H1 (cell line): ENCODE data around the gene SAPCD1. TPM values are rescaled to one million over a fixed set of nuclear protein-coding genes. Genes with fewer than 3 reads are reported as not detected.

Experiments used
- CTCF ChIA-PET: fragments of 300-600 bp; sonication (Branson Sonifier 250); formaldehyde crosslinking; loops from one replicate; lab custom pipeline; 2021; ENCODE audit not compliant: partially characterized antibody; lab: Charles Lee
- POLR2A ChIA-PET: fragments of 300-600 bp; sonication (Branson Sonifier 250); formaldehyde crosslinking; loops from one replicate; lab custom pipeline; 2021; ENCODE audit warnings: inconsistent platforms; ENCODE audit not compliant: partially characterized antibody; lab: Charles Lee
- DNase-seq, 2 experiments: peaks; one replicate each; pipeline versions ENCODE4 v3.0.0 to v3.0.0-alpha.2; 2010 to 2022; ENCODE audit warnings: low spot score in 2 of 2, low read depth in 1 of 2, mixed read lengths in 1 of 2
- FAIRE-seq: peaks from 2 replicates; lab custom pipeline; 2011; peaks lifted over from hg19 to GRCh38; lab: Jason Lieb, UNC
- H2AFZ ChIP-seq: 2 replicates; pipeline ENCODE4 v1.8.1; 2012; ENCODE audit warnings: low read length, inconsistent platforms
- H2AK5ac ChIP-seq: 2 replicates; pipeline ENCODE4 v1.6.1; 2013; ENCODE audit warnings: low read depth, low read length
- H2BK120ac ChIP-seq: replicated peaks from 2 replicates; pipeline ENCODE3; 2013; ENCODE audit warnings: low read depth, low read length, inconsistent platforms
- H2BK12ac ChIP-seq: 2 replicates; pipeline ENCODE4 v1.6.1; 2013; ENCODE audit warnings: low read depth, low read length
- H2BK15ac ChIP-seq: 2 replicates; pipeline ENCODE4 v1.6.1; 2013; ENCODE audit warnings: low read length
- H2BK20ac ChIP-seq: 2 replicates; pipeline ENCODE4 v1.6.1; 2013; ENCODE audit warnings: low read length
- H2BK5ac ChIP-seq: 2 replicates; pipeline ENCODE4 v1.6.1; 2013; ENCODE audit warnings: low read depth, low read length
- H3K14ac ChIP-seq: 2 replicates; pipeline ENCODE4 v1.6.1; 2013; ENCODE audit warnings: inconsistent platforms; ENCODE audit not compliant: insufficient read length
- H3K18ac ChIP-seq: 2 replicates; pipeline ENCODE4 v1.6.1; 2013; ENCODE audit warnings: low read length; ENCODE audit errors: extremely low read depth
- H3K23ac ChIP-seq: 2 replicates; pipeline ENCODE4 v1.6.1; 2013; ENCODE audit warnings: inconsistent platforms; ENCODE audit not compliant: insufficient read length
- H3K23me2 ChIP-seq: 2 replicates; pipeline ENCODE4 v1.6.1; 2013; ENCODE audit warnings: low read depth, low read length
- H3K27ac ChIP-seq: 2 replicates; pipeline ENCODE4 v1.6.1; 2011; ENCODE audit warnings: low read depth, low read length, inconsistent platforms
- H3K27me3 ChIP-seq, 4 experiments: replicated peaks in 1 of 4; 1 replicate in 1 of 4; 2 replicates in 3 of 4; pipeline versions ENCODE4 v1.6.1 to v1.8.1; 2011 to 2013; ENCODE audit warnings: low read length in 3 of 4, mild to moderate bottlenecking in 3 of 4, inconsistent platforms in 2 of 4, mixed read lengths in 2 of 4, moderate library complexity in 1 of 4; ENCODE audit not compliant: control insufficient read depth in 3 of 4, insufficient read depth in 3 of 4; ENCODE audit errors: extremely low read depth in 1 of 4
- H3K36me3 ChIP-seq, 4 experiments: 2 replicates each; pipeline versions ENCODE4 v1.6.1 to v1.8.1; 2011 to 2013; ENCODE audit warnings: mild to moderate bottlenecking in 4 of 4, low read length in 3 of 4, moderate library complexity in 2 of 4, control low read depth in 1 of 4, inconsistent platforms in 1 of 4; ENCODE audit not compliant: insufficient read depth in 4 of 4, control insufficient read depth in 2 of 4
- H3K4ac ChIP-seq: replicated peaks from 2 replicates; pipeline ENCODE3; 2013; ENCODE audit warnings: low read length, low read depth, mixed read lengths, inconsistent platforms; ENCODE audit not compliant: insufficient read length
- H3K4me1 ChIP-seq, 4 experiments: replicated peaks in 1 of 4; 1 replicate in 1 of 4; 2 replicates in 3 of 4; pipeline versions ENCODE4 v1.6.1 to v1.8.1; 2011 to 2013; ENCODE audit warnings: low read length in 3 of 4, inconsistent platforms in 2 of 4, mixed read lengths in 1 of 4; ENCODE audit not compliant: insufficient read depth in 4 of 4, control insufficient read depth in 3 of 4
- H3K4me2 ChIP-seq, 2 experiments: 2 replicates each; pipeline versions ENCODE4 v1.6.1 to v1.8.1; 2011 to 2013; ENCODE audit warnings: low read depth in 2 of 2, low read length in 2 of 2, control low read depth in 1 of 2, inconsistent platforms in 1 of 2, mild to moderate bottlenecking in 1 of 2; ENCODE audit not compliant: insufficient read depth in 1 of 2
- H3K4me3 ChIP-seq, 4 experiments: fragments of 200-600, 300-600 bp in 1 of 4; sonication (generic), shearing (Covaris generic), sonication (Bioruptor Twin) in 1 of 4; 2 replicates each; pipeline versions ENCODE4 v1.5.1 to v1.8.1; 2011 to 2016; ENCODE audit warnings: low read length in 4 of 4, low read depth in 3 of 4, control low read depth in 2 of 4, inconsistent platforms in 2 of 4, mild to moderate bottlenecking in 2 of 4, mixed read lengths in 1 of 4, moderate library complexity in 1 of 4; ENCODE audit not compliant: insufficient read depth in 2 of 4; ENCODE audit errors: extremely low read depth in 1 of 4
- H3K56ac ChIP-seq: replicated peaks from 2 replicates; pipeline ENCODE3; 2013; ENCODE audit warnings: low read depth, mild to moderate bottlenecking, mixed read lengths, low read length, inconsistent platforms; ENCODE audit not compliant: insufficient read length
- H3K79me1 ChIP-seq: 2 replicates; pipeline ENCODE4 v1.6.1; 2013; ENCODE audit warnings: low read depth, low read length, control low read depth
- H3K79me2 ChIP-seq, 2 experiments: 2 replicates each; pipeline versions ENCODE4 v1.6.1 to v1.8.1; 2012 to 2013; ENCODE audit warnings: low read length in 2 of 2, mild to moderate bottlenecking in 2 of 2, inconsistent platforms in 1 of 2; ENCODE audit not compliant: insufficient read depth in 2 of 2, control insufficient read depth in 1 of 2
- H3K9ac ChIP-seq, 4 experiments: replicated peaks in 1 of 4; 1 replicate in 1 of 4; 2 replicates in 3 of 4; pipeline versions ENCODE4 v1.6.1 to v1.8.1; 2011 to 2013; ENCODE audit warnings: low read depth in 3 of 4, low read length in 3 of 4, control low read depth in 2 of 4, mild to moderate bottlenecking in 2 of 4, moderate library complexity in 2 of 4, inconsistent platforms in 1 of 4; ENCODE audit errors: extremely low read depth in 1 of 4
- H3K9me3 ChIP-seq, 2 experiments: 2 replicates each; pipeline versions ENCODE4 v1.6.1 to v1.8.1; 2012 to 2013; ENCODE audit warnings: mild to moderate bottlenecking in 2 of 2, moderate library complexity in 2 of 2, control low read depth in 1 of 2, inconsistent platforms in 1 of 2, low read depth in 1 of 2, low read length in 1 of 2, mixed read lengths in 1 of 2; ENCODE audit not compliant: insufficient read depth in 2 of 2
- H4K20me1 ChIP-seq, 2 experiments: replicated peaks in 1 of 2; 2 replicates each; pipeline versions ENCODE3 to v1.8.1; 2011 to 2013; ENCODE audit warnings: inconsistent platforms in 2 of 2, low read length in 2 of 2, mild to moderate bottlenecking in 1 of 2; ENCODE audit not compliant: insufficient read depth in 2 of 2, control insufficient read depth in 1 of 2
- H4K5ac ChIP-seq: 2 replicates; pipeline ENCODE4 v1.6.1; 2013; ENCODE audit warnings: low read length, low read depth, mixed read lengths, inconsistent platforms; ENCODE audit not compliant: insufficient read length
- H4K8ac ChIP-seq: 2 replicates; pipeline ENCODE4 v1.8.0; 2013; ENCODE audit warnings: mild to moderate bottlenecking, moderate library complexity, low read length, inconsistent platforms; ENCODE audit not compliant: insufficient read depth; ENCODE audit errors: extremely low read depth
- H4K91ac ChIP-seq: replicated peaks from 2 replicates; pipeline ENCODE3; 2013; ENCODE audit warnings: low read length, mixed read lengths, inconsistent platforms; ENCODE audit not compliant: insufficient read length
- ASH2L ChIP-seq: fragments of 200-600, 300-600 bp; sonication (generic); IDR thresholded peaks from one replicate; pipeline ENCODE4 v1.7.1; 2017; ENCODE audit warnings: low read length
- NANOG ChIP-seq: IDR thresholded peaks from 2 replicates; pipeline ENCODE4 v1.6.1; 2011; ENCODE audit warnings: low read length, low read depth, mild to moderate bottlenecking, inconsistent platforms; ENCODE audit not compliant: insufficient read depth, poor library complexity, severe bottlenecking
- WGBS, 2 experiments: shearing (Covaris generic) in 1 of 2; methylation state at CpG; one replicate each; pipeline versions ENCODE4 v1.1.6 to v1.1.7; 2013 to 2015; ENCODE audit warnings: low lambda C conversion rate in 2 of 2, mixed read lengths in 2 of 2, inconsistent platforms in 1 of 2, low coverage in 1 of 2, missing lambda C conversion rate in 1 of 2; ENCODE audit not compliant: insufficient replicate concordance in 2 of 2, insufficient coverage in 1 of 2, insufficient read length in 1 of 2; ENCODE audit errors: extremely low coverage in 1 of 2, missing lambda C conversion rate in 1 of 2; 5-methylcytosine and 5-hydroxymethylcytosine counted together
- polyA plus RNA-seq, 7 experiments: library from polyadenylated mRNA; depleted of rRNA in 3 of 7; stranded (reverse) in 5 of 7; unstranded in 2 of 7; fragments of >200 nt in 5 of 7; fragments of 200-250 nt in 2 of 7; gene quantifications; 1 replicate in 5 of 7; 2 replicates in 1 of 7; 4 replicates in 1 of 7; pipeline versions ENCODE4 v1.2.1 to v1.2.3, GENCODE V29; 2011 to 2013; ENCODE audit warnings: missing spikeins in 2 of 7, mixed read lengths in 2 of 7
- total RNA-seq: library from RNA; stranded (reverse); fragmentation: NEBNext Ultra II Directional; extraction: Animal tissue kit (Norgen Biotek cat#: 25700); gene quantifications from 2 replicates; pipeline ENCODE4 v1.2.1, GENCODE V29; 2021

Gene SAPCD1
- total and polyA plus RNA-seq, 2 of the 8 experiments (the other 6 are each of a cell fraction or from before 2014, with no cell fraction given), result 3.1 to 5.9 TPM

DNA sequence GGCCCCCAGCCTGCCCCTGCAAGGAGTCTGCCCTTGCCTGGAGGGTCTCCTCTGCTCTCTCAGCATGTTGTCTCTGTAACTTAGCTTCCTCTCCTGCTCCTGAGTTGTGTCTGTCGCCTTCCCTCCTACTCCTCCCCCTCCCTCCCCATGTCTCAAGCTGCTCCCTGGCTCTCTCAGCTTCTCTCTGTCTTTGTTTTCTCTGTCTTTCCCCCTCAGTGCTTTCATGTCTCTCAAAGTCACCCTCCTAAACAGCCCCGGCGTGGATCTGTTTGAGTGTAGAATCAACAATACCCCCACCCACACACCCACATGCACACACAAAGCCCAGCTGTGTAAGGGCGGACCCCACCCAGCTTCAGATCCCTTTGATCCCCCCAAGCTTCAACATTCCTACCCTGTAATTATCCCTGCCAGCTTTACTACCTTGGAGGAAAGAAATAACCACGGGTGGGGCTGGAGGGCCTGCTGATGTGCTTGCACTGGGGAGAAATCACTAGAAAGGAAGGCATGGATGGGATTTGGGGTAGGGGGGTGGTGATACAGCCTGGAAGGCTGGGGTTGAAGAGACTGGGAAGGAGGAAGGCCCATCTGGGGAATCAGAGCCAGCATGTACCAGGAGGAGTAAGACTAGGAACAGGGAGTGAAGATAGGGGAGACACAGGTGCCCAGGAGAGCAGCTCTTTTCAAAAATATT is 48.3 kb upstream of the SAPCD1 start:
- Histone ChIP-seq H4K5ac (peak overlapping the region; percentile 38), H3K4me3 (peak overlapping the region in 1 of 4 experiments; percentile 15; a peak in 3 of 8 replicates), H3K9me3 (no peaks in the 10 kb centered on the region), H3K23ac (no peak overlapping the region), H3K36me3 (no peaks in the 10 kb centered on the region), H2AFZ (peak overlapping the region; percentile 67), H3K27ac (0 out of 2 replicates have a peak overlapping the region, but pooled peaks have one; percentile 0), H4K91ac (peak overlapping the region; percentile 44), H3K14ac (no peak overlapping the region), H3K23me2 (peaks cover 3% of the 10 kb centered on the region; the same call in 1 of the 2 replicates), H2BK5ac (peak overlapping the region; percentile 55), H3K18ac (peak overlapping the region; percentile 81), H3K27me3 (no peaks in the 10 kb centered on the region; a peak in 1 of 7 replicates), H2BK15ac (peak overlapping the region; percentile 61; the same call in 1 of the 2 replicates), H4K8ac (peak overlapping the region; percentile 70; the same call in 1 of the 2 replicates), H2BK120ac (no peak overlapping the region), H2BK12ac (peak overlapping the region; percentile 86; the same call in 1 of the 2 replicates), H3K79me1 (no peaks in the 10 kb centered on the region), H2BK20ac (peak overlapping the region; percentile 80; the same call in 1 of the 2 replicates), H4K20me1 (no peaks in the 10 kb centered on the region), H3K56ac (no peak overlapping the region), H3K4ac (peak overlapping the region; percentile 19), H3K9ac (no peak overlapping the region), H3K79me2 (no peaks in the 10 kb centered on the region), H3K4me2 (peak overlapping the region; percentile 51 to 52), H3K4me1 (peaks cover 11 to 30% (median 27%) of the 10 kb centered on the region in 4 experiments), H2AK5ac (no peak overlapping the region)
- TF ChIP-seq NANOG (no peak), ASH2L (peak; percentile 38)
- WGBS, 2 experiments, result 56% methylated on average over 5 of the region's 5 CpGs; no CpG with 5 or more reads in 1 of the 2 experiments
- CTCF ChIA-PET, result interaction anchor here (1.0 to 5.7 kb wide), 11 partner anchors 7 to 61 kb away, joined by 3 to 39 read pairs (median 6); partner anchors contain the start of genes DDAH2, LY6G6F and MPIG6B
- POLR2A ChIA-PET, result interaction anchor here (0.5 to 4.7 kb wide), 17 partner anchors 10 to 892 kb away, joined by 3 to 36 read pairs (median 4); partner anchors contain the start of genes ABHD16A, C6orf47, CSNK2B and DDAH2
- DNase-seq (no peak), FAIRE-seq (no peak)
